ENCODE measurements around the gene OTX1. TPM values are rescaled to one million over a fixed set of nuclear protein-coding genes. Genes with fewer than 3 reads are reported as not detected.

OTX1 gene
- total RNA-seq, 1 donor: not detected

GRCh38 chr2:63104482-63104881 is 53.9 kb downstream of the OTX1 start:
- no peak overlapping the region for H3K4me3 ChIP-seq (ENCODE audit: low read depth, low read length)
- TF ChIP-seq CTCF (IDR thresholded peaks at IDR 0.05; ENCODE audit: insufficient read depth, low read depth, low read length): no peak
- DNase-seq (ENCODE audit: low read depth): no peak
